Activated CD4-positive, alpha-beta T cell treated with anti-CD3 and anti-CD28 coated beads for 48 hours (primary cell): Measurements from ENCODE around the gene GPI.
"Not testable (repeated sequence)": the region's sequence is repeated elsewhere in the genome, so short reads cannot be mapped to it uniquely, and the experiment has no call there.

ENCODE experiments used
- DNase-seq: peaks from one replicate; pipeline ENCODE4 v3.0.0-alpha.2; 2020

GPI gene

GRCh38 chr19:34364830-34365462 lies at the start of gene GPI:
GPI (plus strand) TSS chr19:34365196; CDS start chr19:34365267, 71 bp downstream.
- DNase-seq = peak; percentile 81

- DNase-seq = no peak
These were observed 48.7 kb upstream of the GPI start for GRCh38 chr19:34316247-34316646.

- DNase-seq = no peak
These were observed 48.2 kb upstream of the GPI start for GRCh38 chr19:34316741-34317301.

- peak; percentile 15 for DNase-seq
These were observed 47.6 kb upstream of the GPI start for GRCh38 chr19:34317311-34317927.

GRCh38 chr19:34319230-34319585 lies 45.8 kb upstream of the GPI start:
- DNase-seq = no peak

GRCh38 chr19:34319785-34320184 lies 45.2 kb upstream of the GPI start:
- no peak for DNase-seq

- no peak for DNase-seq
These were observed 44.7 kb upstream of the GPI start for GRCh38 chr19:34320277-34320676.

- DNase-seq = no peak
These were observed 43.3 kb upstream of the GPI start for GRCh38 chr19:34321735-34322134.

GRCh38 chr19:34323433-34324204 lies 41.4 kb upstream of the GPI start:
- no peak for DNase-seq

GRCh38 chr19:34324320-34324719 lies 40.7 kb upstream of the GPI start:
- no peak for DNase-seq

GRCh38 chr19:34325181-34325580 lies 39.8 kb upstream of the GPI start:
- DNase-seq = no peak

- no peak for DNase-seq
These were observed 38.8 kb upstream of the GPI start for GRCh38 chr19:34325981-34326787.

GRCh38 chr19:34327851-34328250 lies 37.1 kb upstream of the GPI start:
- DNase-seq = no peak

GRCh38 chr19:34328982-34329381 lies 36.0 kb upstream of the GPI start:
- DNase-seq = no peak

GRCh38 chr19:34330116-34330515 lies 34.9 kb upstream of the GPI start:
- DNase-seq = no peak

- DNase-seq = not testable (repeated sequence)
These were observed 34.4 kb upstream of the GPI start for GRCh38 chr19:34330596-34330995.

GRCh38 chr19:34331596-34331995 lies 33.4 kb upstream of the GPI start:
- DNase-seq = not testable (repeated sequence)

GRCh38 chr19:34332027-34332760 lies 32.8 kb upstream of the GPI start:
- no peak for DNase-seq

GRCh38 chr19:34335914-34336313 lies 29.1 kb upstream of the GPI start:
- DNase-seq = no peak

- peak; percentile 61 for DNase-seq
These were observed 28.2 kb upstream of the GPI start for GRCh38 chr19:34336781-34337271.

- no peak for DNase-seq
These were observed 27.3 kb upstream of the GPI start for GRCh38 chr19:34337739-34338138.
